Colon (tissue), 2 donors: ENCODE results near the gene POU2F3.

ENCODE experiments used
- FAIRE-seq: peaks from 2 replicates; lab custom pipeline; 2012; peaks lifted over from hg19 to GRCh38; lab: Jason Lieb, UNC
- donor health status: control.
- donor health status: control.

POU2F3 gene

DNA sequence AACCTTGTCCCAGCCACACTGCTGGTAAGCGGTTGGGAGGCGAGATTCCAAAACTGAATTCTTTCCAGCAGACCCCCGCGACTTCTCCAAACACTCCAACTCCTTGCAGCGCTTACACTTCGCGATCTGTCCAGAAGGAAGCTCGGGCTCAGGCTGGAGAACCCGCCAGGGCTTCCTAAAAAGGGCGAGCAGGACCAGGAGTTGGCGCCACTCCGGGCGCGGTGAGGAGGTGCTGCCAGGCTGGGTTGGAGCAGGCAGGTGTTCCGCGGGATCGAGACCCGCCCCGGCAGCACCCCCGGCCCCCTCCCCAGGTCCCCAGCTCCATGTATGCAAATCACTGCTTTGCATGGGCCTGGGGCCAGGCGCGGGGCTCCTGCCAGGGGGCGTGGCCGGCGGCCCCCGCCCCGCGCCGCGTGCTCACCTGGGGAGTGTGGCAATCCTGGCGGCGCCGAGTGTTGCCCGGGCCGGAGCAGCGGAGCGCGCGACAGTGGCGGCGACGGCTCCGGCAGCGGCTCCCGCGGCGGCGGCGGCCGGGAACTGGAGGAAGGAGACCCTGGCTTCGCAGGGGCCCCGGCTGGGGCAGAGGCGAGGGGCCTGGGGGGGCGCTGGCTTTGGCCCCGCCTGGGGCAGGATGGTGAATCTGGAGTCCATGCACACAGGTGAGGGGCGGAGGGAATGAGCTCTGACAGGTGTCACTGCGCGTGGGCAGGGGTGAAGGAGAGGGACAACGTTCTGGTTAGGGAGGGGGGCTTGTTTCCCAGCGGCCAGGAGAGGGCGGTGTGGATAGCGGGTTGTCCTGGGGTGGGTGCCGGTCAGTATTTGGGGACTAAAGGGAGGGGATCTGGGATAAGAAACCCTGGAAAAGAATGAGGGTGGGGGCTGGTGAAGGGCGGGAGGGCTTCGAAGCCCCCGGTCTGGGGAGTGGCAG lies at the start of gene POU2F3:
POU2F3 (plus strand) TSS at position 428 of the 928 bp plus-strand sequence; CDS start at position 632, 204 bp downstream.
- no peak for FAIRE-seq

DNA sequence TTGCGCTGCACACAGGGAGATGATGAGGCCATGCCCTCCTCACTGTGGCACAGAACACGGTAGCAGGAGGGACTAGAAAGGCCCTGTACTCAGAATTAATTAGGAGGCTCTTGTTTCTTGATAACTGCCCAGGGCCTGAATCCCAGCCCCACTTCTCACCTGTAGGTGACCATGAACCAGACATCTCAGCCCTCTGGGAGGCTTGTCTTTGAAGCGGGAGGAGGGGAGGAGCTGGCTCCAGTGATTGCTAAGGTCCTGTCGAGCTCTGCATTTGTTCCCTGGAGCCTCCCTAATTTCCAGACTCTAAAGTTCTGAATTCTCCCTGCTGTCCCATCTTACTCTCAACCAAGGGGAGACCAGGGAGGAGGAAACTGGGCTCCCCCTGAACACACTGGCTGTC lies 48.9 kb upstream of the POU2F3 start:
- FAIRE-seq: no peak

DNA sequence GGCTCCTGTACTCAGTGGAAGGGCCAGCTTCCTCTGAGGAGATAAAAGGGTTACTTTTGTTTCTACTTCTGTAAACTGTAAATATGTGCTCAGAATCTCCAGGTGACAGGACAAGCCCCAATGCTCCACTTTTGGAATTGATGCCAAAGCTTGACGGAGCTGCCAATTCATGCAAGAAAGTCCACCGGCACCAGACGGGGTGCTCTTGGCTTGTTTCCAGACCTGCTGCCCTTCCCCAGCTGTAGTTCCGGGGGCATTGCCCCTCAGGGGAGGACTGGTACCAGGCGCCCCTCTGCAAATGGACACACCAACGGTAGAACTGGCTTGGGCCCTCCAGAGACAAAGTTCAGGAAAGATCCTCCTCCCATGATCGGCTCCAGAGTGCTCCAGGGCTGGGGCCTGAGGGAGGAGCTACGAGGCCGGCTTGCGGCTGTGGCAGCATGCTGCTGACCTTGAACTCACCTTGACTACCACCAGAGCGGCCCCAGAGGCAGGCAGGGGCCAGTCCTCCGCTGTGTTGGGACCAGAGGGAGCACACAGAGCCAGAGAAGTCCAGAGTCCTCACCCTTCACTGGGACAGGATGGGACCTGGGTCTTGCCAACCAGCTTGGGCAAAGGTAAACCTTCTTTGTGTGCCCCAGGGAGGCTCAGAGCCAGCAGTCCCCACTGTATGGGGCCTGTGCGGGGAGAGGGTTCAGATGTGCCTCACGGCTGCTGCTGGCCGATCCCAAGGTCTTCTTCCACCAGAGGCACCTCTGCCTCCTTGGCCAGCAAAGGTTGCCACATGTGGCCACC lies 46.9 kb upstream of the POU2F3 start:
- no peak for FAIRE-seq

DNA sequence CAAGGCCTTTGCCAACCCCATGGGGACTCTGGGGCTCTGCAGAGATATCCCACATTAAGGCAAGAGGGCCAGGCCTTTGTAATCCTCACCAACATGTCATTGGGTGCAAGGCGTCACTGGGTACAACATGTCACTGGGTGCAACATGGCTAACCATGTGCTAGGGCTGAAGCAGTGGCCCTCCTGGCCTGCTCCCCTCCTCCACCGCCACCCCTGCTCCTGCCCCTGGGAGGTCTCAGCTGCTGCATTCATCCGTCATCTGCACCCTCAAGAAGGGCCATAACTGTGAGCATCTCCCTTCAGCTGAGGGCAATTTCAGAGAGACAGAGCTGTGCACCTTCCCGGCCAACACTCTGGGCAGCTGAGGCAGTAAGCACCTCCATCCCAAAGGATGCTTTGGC lies 45.8 kb upstream of the POU2F3 start:
- FAIRE-seq: no peak

DNA sequence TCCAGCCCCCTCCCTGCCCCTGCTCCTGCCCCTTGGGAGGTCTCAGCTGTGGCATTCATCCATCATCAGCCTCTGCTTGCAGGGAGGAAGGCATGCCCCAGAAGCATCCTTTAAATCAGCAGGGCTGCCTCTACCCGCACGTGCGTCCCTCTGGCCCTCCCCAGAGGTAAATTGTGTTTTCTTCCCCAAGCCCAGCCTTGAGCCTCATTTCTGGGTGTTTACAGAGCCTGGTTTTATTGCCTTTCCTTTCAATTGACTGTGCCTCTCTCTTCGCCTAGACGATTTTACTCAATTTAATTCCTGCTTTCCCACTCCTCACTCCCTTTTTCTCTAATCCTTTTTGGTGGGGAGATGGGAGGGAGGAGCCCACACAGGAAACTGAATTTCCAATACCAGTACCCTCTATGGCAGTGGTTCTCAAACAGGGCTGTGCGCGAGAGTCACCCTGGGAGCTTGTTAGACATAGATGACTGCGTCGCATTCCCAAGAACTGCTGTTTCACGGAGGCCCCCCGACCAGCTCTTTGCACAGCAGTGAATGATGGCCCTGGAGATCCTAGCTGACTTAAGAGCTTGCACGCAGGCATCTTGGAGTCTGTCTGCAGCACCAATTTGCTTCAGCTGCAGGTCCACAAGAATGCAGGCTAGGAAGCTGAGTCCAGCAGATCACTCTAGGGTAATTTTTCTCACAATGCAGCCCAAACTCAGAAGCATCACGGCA lies 44.2 kb upstream of the POU2F3 start:
- FAIRE-seq: no peak

DNA sequence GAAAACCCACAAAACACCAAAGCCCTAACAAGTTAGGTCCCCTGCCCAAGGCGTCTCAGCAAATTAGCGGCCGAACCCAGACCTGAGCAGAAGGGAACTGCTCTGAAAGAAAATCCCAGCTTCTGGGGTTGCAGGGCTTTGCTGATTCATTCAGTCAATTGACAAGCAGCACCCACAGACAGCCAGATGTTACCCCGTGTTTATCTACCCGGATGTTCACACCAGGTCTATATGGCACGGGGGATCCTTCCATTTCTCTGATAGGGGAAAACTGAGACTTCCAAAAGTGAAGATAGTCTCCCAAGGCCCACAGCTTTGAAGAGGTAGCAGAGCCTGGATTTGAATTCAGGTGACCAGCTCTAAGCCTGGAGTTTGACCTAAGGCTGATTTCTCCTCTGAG lies 43.1 kb upstream of the POU2F3 start:
- FAIRE-seq: no peak

DNA sequence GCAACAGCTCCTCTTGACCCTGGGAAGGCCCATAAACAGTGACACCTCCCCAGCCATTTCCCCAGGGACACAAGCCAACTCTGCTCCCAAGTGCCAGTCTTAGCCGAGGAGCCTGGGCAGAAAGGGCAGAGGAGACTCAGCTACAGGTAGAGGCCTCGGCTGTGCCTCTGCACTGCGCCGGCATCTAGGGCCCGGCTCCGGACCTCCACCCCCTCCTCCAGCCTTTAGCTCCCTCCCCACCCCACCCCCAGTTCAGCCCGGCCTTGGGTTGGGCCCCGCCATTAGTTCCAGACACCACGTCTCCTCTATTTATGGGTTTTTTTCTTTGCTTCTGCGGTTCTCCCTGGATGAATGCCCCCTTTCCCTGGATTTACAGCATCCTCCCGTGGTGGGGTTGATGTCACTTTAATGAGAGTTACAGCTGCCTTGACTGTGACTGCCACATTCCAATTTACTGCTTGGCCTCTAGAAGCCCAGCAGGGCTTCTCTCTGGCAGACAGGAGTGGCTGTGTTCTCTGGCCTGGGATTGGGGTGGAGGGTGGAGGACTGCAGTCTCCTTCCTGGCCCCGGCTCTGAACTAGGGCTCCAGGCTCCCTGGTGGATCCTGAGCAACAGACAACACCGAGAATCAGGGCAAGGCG lies 42.6 kb upstream of the POU2F3 start:
- no peak for FAIRE-seq

DNA sequence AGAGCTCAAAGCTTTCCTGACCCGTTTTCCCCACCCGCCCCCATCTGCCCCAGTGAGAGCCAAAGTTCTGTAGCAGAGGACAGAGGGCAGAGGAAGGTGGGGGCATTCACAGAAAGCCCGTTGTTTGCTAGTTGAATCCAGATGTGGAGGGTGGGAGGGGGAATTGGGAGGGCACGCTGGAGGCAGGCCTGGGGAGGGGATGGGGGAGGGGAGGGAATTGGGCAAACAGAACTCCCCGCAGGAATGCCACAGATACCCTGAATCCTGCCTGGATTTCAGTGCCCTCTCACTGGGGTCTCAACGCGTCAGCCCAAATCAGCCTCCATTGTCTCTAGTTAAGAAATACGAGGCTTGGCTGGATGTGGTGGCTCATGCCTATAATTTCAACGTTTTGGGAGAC lies 42.0 kb upstream of the POU2F3 start:
- no peak for FAIRE-seq

DNA sequence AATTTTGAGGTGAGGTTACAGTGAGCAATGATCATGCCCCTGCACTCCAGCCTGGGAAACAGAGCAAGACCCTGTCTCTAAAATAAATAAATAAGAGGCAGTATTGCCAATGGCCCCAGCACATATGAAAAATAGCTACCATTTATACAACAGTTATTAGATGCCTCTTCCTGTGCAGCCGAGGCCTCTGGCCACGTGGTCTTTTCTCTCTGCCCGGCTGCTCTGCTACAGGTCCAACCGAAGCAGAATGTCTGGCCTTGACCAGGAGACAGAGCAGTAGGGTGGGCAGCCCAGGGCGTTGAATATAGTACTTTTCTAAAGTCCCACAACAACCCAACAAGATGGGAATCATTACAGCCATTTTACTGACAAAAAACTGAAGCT lies 41.5 kb upstream of the POU2F3 start:
- FAIRE-seq: no peak

DNA sequence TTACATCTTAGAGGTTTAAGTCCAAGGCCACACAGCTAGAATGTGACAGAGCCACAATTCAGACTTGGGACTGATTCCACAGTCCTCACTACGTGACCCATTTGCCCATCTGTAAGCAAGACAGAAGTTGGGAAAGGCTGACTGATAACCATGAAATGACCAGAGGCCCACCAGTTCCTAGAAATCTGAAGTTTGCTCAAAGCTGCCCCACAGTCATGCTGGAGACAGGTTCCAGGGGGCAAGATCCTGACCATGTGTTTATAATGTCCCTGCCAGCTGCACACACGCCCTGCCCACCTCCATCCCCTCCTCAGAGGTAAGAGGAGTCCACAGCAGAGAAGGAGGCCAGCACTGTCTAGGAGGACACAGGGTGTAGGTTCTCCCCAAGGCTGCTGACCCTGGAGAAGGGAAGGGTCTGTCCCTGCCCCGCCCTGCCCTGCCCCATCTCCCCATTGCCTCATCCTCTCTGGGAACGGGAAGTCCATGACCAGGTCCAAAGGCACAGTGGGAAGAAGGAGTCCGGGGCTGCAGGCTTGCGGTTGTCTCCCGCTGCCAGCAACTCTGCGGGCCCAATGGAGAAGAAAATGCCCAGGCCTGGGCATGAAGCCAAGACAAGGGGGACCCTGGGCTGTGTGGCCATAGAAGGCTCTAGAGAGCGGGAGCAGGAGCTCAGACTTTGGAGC lies 41.0 kb upstream of the POU2F3 start:
- no peak for FAIRE-seq

DNA sequence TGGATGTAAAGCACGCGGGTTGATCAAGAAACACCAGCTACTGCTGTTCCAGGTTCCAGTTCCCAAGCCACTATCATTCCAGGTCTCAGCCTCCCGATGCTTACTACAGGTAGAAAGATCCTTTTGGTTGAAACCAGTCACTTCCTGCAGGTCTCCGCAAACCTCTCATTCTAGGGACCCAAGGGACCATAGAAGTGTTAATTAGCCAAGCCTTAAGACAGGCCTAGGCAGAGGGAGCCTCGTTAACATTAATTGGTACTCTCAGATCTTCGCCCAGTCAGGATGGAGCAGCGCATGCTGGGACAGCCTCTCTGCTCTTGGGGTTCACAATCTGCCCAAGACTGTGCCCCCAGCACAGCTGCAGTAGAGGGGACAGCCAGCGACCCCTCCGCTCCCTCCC lies 40.3 kb upstream of the POU2F3 start:
- FAIRE-seq: no peak

DNA sequence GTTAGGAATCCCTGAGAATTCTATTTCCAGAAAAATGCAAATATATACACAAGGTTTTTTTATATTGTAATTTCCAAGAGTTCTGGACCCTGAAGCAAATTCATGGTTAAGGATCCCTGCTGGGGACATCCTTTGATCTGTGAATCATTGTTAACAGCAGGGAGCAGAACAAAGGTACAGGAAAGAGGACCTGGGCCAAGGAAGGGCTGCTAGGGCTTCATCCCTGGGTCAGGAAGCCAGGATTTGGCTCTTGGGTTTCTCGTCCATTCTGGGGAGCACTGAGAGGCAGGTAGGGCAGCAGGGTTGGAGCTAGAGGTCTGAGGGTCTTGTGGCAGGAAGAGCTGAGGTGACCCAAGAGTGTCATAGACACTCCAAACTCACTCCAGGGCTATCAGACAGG lies 39.3 kb upstream of the POU2F3 start:
- FAIRE-seq: no peak

DNA sequence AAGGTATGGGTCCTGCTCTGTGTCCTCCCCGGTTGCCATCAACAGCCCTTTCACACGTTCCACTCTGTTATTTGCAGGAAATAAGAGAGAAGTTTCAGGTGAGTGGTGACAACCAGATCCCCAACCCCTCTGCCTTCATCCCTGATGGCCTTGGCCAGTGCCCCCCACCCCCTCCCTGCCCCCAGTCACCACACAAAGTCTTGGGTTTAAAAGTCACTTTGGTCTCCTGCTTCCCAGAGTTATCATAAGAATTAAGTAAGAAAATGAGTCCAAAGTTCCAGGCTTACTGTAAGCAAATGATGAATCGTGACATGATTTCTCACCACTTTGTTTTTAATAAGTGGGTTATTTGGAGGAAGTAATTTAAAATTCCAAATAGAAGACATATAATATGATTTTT lies 38.3 kb upstream of the POU2F3 start:
- FAIRE-seq: no peak

DNA sequence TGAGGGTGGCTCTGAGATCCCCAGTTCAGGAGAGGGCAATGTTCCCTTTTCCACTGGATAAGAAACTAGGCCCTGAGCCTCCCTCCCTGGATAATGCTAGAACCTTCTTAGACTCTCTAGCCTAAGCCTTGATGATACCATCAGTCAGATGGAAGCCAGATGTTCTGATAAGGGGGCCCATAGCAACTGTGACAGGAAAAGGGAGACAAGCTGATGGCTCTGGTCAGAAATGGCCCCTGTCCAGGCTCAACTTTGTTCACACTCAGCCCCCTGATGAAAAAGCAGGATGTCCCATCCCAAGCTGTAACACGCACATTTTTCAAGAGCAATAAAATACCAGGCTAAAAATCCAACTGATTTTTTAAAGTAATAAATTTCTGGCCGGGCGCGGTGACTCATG lies 36.3 kb upstream of the POU2F3 start:
- FAIRE-seq: no peak

DNA sequence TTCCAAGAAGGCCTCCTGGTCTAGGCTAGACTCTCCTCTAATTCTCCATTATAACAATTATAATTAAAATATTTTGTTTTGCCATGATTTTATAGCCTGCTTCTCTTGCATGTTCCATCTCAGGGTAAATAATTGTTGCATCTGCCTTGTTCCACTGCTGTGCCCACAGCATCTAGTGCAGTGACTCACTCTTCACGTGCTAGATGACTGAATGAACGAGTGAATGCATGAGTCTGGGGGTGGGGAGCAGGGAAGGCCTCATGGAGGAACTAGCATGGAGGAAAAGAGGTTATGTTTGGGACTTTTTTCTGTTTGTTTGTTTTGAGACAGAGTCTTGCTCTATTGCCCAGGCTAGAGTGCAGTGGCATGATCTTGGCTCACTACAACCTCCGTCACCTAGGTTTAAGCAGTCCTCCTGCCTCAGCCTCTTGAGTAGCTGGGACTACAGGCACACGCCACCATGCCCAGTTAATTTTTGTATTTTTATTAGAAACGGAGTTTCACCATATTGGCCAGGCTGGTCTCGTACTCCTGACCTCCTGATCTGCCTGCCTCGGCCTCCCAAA lies 34.3 kb upstream of the POU2F3 start:
- FAIRE-seq: no peak

DNA sequence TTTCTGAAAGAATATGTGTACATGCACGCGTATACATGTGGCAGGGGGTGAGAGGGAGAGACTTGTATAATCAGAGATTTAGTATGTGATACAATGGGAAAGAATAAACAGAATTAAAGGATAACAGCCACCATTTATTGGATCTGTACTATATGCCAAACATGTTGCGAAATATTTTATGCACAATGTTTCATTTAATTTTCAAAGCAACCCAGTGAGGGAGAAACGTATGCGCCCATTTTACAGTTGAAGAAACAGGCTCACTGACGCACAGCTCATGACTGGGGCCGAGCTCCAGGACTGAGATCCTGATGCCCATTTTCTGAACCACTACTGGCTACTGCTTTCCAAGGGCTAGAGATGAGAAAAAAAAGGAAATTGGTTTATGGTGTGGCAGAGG lies 32.4 kb upstream of the POU2F3 start:
- no peak for FAIRE-seq

DNA sequence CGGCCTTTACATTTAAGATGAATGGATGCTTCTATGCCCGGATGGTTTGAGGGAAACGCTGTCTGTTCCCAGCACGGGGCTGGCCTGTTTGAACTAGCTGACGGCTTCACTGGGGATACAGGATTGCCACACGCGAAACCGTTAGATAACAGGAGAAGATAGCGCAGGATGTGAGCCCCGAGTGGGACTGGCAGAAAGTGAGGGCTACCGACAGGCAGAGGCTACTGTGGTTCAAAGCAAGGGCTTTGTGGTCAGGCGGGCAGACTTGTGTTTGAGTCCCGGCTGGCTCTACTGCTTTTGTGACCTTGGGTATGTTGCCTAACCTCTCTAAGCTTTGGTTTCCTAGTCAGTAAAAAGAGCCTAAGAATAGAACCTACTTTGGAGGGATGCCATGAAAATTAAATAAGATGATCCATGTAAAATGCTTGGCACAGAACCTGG lies 31.9 kb upstream of the POU2F3 start:
- FAIRE-seq: no peak

DNA sequence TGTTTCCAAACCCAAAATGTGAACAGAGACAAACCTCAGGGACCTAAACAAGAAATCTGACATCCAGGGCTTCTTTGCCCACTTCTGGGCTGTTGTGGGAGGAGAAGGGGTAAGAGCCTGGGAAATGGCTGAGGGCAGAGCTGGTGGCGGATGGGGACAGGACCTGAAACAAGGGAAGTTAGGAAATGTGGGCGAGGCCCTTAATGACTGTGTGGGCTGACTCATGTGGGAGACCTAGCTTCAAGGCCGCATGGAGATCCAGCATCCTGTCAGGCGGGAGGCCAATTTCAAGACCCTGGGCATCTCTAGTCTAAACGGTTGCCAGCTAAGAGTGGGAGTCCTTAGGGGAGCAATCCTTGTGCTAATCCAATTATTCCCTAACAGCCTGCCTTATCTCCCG lies 31.2 kb upstream of the POU2F3 start:
- no peak for FAIRE-seq

DNA sequence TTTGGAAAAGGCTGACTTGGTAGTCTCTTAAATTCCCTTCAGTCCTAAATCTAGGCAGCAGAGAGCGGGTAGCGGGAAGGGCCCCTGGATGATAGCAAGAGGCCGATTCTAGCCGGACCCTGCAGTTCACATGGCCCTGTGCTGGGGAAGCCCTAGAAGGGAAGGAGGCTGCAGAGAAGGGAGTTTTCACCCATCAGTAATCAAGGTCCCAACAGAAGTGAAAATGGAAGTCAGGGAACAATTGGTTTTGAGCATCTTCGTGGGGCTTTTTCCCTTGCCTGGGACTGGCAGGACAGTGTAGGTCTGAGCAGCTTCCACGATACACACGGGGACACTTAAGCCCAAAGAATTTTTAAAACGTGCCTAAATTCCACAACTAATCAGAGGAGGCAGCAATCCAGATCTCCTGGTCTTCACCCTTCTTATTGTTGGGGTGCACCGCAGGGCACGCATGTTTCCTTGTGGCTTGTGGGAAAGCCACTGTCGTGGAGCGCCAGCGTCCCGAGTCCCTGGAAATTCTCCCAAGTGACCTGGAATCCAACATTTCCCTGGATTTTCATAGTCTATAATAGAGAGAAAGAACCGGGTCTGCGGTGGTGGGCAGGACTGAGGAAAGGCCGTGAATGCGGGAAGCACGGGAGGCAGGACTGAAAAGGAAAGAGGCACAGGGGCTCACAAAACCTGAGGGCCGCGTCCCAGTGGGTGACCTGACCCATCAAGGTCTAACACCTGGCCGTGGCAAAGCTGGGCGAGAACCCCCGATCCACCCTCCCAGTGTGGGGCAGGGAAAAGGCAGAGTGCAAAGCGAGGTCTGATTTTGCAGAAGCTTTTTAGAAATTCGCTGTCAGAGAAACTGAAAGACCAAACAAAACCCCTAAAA lies 30.0 kb upstream of the POU2F3 start:
- FAIRE-seq: no peak
